Measurements from ENCODE around the gene MAPRE3.

DNA sequence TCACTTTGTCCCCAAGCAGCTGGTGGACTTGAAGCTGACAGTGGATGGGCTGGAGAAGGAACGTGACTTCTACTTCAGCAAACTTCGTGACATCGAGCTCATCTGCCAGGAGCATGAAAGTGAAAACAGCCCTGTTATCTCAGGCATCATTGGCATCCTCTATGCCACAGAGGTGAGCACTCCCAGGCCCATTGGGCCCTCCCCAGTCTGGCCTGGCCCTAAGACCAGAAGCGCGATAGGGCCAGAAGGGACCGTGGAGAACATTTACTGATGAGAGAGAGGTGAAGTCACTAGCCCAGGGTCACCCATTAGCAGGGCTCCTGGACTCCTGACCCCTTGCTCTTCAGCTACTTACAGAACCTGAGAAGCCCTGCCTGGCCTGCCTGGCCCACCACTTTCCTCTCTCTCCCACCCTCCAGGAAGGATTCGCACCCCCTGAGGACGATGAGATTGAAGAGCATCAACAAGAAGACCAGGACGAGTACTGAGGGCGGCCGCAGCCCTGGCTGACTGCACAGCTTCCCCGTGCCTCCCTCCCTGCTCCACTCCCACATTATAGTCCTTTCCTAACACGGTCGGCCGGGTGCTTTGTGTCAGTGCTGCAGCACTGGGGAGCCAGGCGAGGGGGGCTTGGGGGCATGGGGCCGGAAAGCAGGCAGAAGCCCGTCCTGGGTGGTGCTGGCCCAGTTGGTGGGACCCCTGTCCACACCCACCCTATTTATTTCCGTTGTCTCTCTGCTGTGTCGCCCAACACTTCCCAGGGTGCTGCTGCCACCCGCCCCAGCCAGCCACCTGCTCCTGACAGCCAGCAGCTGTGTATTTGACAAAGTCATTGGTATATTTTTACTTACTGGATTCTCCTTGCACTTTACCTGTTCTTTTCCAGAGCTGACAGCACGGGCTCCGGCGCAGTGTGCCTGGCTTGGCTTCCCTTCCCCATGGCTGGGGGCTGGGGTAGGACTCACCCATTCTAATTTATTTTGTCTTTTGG lies 55.7 kb downstream of the MAPRE3 start:
- TF ChIP-seq, protein P1, sequence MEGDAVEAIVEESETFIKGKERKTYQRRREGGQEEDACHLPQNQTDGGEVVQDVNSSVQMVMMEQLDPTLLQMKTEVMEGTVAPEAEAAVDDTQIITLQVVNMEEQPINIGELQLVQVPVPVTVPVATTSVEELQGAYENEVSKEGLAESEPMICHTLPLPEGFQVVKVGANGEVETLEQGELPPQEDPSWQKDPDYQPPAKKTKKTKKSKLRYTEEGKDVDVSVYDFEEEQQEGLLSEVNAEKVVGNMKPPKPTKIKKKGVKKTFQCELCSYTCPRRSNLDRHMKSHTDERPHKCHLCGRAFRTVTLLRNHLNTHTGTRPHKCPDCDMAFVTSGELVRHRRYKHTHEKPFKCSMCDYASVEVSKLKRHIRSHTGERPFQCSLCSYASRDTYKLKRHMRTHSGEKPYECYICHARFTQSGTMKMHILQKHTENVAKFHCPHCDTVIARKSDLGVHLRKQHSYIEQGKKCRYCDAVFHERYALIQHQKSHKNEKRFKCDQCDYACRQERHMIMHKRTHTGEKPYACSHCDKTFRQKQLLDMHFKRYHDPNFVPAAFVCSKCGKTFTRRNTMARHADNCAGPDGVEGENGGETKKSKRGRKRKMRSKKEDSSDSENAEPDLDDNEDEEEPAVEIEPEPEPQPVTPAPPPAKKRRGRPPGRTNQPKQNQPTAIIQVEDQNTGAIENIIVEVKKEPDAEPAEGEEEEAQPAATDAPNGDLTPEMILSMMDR (IDR thresholded peaks at IDR 0.05), result no peak
- TF ChIP-seq POLR2A (IDR thresholded peaks at IDR 0.05), result no peak

Data from transverse colon (tissue), 3 donors.